BLaER1 (cell line): ENCODE measurements around the gene PHKA2.
"Not testable (repeated sequence)": the region's sequence is repeated elsewhere in the genome, so short reads cannot be mapped to it uniquely, and the experiment has no call there.

ENCODE experiments used
- H3K27ac ChIP-seq: shearing (Covaris generic); formaldehyde crosslinking; 2 replicates; pipeline ENCODE4 v1.8.1; 2022
- H3K27me3 ChIP-seq: shearing (Covaris generic); formaldehyde crosslinking; 2 replicates; pipeline ENCODE4 v1.8.1; 2022
- H3K36me3 ChIP-seq: shearing (Covaris generic); formaldehyde crosslinking; 2 replicates; pipeline ENCODE4 v1.8.1; 2022
- H3K4me1 ChIP-seq: shearing (Covaris generic); formaldehyde crosslinking; 2 replicates; pipeline ENCODE4 v1.8.1; 2022
- H3K4me2 ChIP-seq: shearing (Covaris generic); formaldehyde crosslinking; 2 replicates; pipeline ENCODE4 v1.8.1; 2022
- H3K4me3 ChIP-seq: shearing (Covaris generic); formaldehyde crosslinking; 2 replicates; pipeline ENCODE4 v1.8.1; 2022
- H3K9ac ChIP-seq: shearing (Covaris generic); formaldehyde crosslinking; 2 replicates; pipeline ENCODE4 v1.8.1; 2022
- H3K9me3 ChIP-seq: shearing (Covaris generic); formaldehyde crosslinking; 2 replicates; pipeline ENCODE4 v1.8.1; 2022
- H4K20me1 ChIP-seq: shearing (Covaris generic); formaldehyde crosslinking; 2 replicates; pipeline ENCODE4 v1.8.1; 2022
- Cebpa-rat ChIP-seq: shearing (Covaris generic); IDR thresholded peaks from 2 replicates; pipeline ENCODE4 v1.8.1; 2022

Gene PHKA2

DNA sequence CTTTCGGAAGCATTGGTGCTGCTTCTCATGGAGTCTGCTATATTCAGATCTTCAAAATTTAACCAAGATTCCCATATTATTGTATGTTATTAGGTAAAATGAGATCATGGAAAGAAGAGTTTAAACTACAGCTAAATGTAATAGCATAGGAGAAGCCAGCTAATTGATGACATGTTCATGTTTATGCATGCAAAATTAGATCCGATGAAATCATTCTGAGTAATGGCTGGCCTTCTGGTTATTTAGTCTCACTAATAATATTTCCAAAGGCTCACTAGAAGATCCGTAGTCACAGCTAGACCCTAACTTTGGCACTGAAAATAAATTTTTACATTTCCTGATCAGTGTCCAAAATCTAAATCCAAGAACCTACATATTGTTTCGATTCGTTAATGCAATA, 19.8 kb upstream of the PHKA2 start:
- no peaks in the 10 kb centered on the region for H4K20me1 ChIP-seq
- no peak overlapping the region for H3K9ac ChIP-seq
- no peak overlapping the region for H3K4me2 ChIP-seq
- no peaks in the 10 kb centered on the region for H3K9me3 ChIP-seq
- peaks cover 14% of the 10 kb centered on the region; the same call in 1 of the 2 replicates for H3K27me3 ChIP-seq
- H3K4me1 ChIP-seq, result no peaks in the 10 kb centered on the region
- H3K36me3 ChIP-seq, result no peaks in the 10 kb centered on the region
- no peak overlapping the region for H3K27ac ChIP-seq
- TF ChIP-seq Cebpa-rat, result no peak
- no peak overlapping the region for H3K4me3 ChIP-seq

DNA sequence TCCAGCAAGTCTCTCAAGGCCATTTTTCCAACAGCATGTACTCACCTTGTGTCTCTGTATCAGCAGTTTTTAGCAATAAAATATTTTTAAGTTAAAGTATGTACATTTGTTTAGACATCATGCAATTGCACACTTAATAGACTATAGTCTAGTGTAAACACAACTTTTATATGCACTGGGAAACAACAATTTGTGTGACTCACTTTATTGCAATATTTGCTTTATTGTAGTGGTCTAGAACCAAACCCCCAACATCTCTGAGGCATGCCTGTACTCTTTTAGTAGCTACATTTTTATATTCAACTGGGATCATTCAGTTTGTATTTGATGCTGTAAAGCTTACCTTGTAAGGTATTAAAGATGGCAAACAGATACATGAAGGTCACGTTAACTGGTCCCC, 14.7 kb upstream of the PHKA2 start:
- Histone ChIP-seq H3K4me2 (no peak overlapping the region), H3K9ac (no peak overlapping the region), H3K4me1 (no peaks in the 10 kb centered on the region), H3K27me3 (peaks cover 41% of the 10 kb centered on the region), H3K36me3 (no peaks in the 10 kb centered on the region), H3K27ac (no peak overlapping the region), H3K4me3 (no peak overlapping the region), H4K20me1 (no peaks in the 10 kb centered on the region), H3K9me3 (no peaks in the 10 kb centered on the region)
- TF ChIP-seq Cebpa-rat, result no peak

DNA sequence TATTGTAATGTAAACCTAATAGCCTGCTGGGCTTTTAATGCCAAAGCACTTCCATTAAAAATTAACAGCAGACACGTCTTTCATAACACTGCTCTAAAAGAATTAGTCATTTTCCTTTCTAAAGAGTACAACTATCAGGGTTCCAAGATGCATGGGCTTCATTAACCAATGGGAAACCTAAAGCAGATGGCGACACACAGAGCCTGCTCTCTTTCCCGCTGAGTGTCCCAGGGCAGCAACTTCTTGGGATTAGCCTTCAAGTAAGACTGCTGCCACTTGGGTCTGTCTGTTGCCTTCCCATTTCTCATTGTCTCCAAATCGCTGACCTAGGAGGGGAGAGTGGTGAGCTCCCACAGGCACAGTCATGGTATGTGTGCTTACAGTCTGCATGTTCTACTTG, 14.0 kb upstream of the PHKA2 start:
- no peak overlapping the region for H3K4me2 ChIP-seq
- H3K36me3 ChIP-seq, result no peaks in the 10 kb centered on the region
- no peaks in the 10 kb centered on the region for H3K9me3 ChIP-seq
- H3K4me1 ChIP-seq, result no peaks in the 10 kb centered on the region
- no peak for TF ChIP-seq Cebpa-rat
- H4K20me1 ChIP-seq, result no peaks in the 10 kb centered on the region
- no peak overlapping the region for H3K27ac ChIP-seq
- H3K27me3 ChIP-seq, result peaks cover 46% of the 10 kb centered on the region
- H3K4me3 ChIP-seq, result no peak overlapping the region
- H3K9ac ChIP-seq, result no peak overlapping the region

DNA sequence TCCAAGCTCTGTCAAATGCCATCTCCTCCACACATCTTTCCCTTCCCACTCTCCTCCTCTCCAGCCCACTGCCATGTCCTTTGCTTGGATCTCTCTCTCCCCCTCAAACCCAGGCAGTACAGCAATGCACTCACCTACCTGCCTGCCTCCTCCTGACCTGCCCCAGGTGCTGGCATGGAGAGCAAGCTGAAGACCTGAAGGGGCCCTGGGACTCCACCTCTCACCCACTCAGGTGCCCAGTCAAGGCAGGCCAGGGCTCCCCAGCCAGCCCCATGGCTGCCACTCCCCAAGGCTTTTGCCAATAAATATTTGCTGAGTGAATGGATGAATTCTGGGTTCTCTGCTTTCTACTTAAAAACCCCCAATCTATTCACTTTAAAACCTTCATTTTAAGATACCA, 12.6 kb upstream of the PHKA2 start:
- Histone ChIP-seq H3K27ac (no peak overlapping the region), H3K4me2 (no peak overlapping the region), H4K20me1 (no peaks in the 10 kb centered on the region), H3K9ac (no peak overlapping the region), H3K4me1 (no peaks in the 10 kb centered on the region), H3K9me3 (no peaks in the 10 kb centered on the region), H3K36me3 (no peaks in the 10 kb centered on the region), H3K27me3 (peaks cover 45% of the 10 kb centered on the region), H3K4me3 (no peak overlapping the region)
- no peak for TF ChIP-seq Cebpa-rat

DNA sequence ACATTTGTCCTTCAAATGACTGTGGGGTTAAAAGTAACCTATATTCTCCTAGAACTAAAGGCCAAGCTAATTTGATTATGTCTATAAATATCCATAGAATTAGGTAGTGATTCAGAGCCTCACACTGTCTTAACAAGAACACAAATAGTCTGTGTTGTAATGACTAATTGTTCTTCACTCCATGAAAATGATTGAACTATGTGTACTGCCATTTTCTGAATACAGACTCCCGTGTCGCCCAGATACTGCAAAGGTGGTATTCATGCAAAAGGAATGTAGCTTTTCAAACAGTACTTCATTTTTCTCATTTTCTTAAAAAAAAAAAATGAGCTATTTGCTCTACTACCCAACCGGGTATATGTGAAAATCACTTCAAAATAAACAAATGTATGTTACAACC, 11.3 kb upstream of the PHKA2 start:
- Histone ChIP-seq H3K4me2 (no peak overlapping the region), H3K27me3 (peaks cover 54% of the 10 kb centered on the region), H3K27ac (no peak overlapping the region), H3K4me3 (no peak overlapping the region), H3K9ac (no peak overlapping the region), H3K9me3 (no peaks in the 10 kb centered on the region), H3K4me1 (no peaks in the 10 kb centered on the region), H3K36me3 (no peaks in the 10 kb centered on the region), H4K20me1 (no peaks in the 10 kb centered on the region)
- no peak for TF ChIP-seq Cebpa-rat

DNA sequence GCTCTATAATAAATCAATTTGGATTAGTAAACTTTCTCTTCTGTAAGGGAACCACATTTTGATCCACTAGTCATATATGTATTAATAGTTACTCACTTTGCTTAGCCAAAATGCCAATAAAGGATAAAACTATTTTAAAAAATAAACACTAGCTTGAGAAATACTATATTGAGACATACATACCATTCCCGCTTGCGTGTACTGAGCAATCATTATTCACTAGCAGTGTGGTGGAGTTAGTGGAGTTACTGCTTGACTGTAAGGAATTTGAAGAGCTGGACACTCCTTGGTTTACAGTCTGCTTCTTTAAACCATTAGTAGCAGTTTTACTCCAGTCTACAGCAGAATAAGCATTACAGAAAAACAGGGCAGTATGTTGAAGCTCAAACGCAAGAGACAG, 10.8 kb upstream of the PHKA2 start:
- Histone ChIP-seq H3K4me1 (no peaks in the 10 kb centered on the region), H3K9ac (no peak overlapping the region)

DNA sequence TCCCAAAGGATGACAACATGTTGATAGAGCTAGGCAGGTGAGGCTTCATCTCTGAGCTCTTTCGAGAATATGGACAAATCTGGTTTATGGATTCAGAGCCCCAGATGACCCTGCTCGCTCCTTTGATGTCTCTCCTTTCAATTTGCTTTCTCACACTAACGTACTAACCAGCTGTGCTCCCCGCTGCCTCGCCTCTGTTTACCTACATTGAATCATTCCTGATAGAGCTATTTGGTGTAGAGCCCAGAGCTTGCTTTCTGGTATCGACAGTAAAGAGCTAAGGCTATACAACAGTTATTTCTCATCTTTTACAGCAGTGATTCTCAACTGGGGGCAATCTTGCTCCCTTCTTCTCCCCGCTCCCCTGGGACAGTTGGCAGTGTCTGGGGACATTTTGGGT, 8.9 kb upstream of the PHKA2 start:
- H3K27me3 ChIP-seq, result peaks cover 66% of the 10 kb centered on the region
- H3K4me1 ChIP-seq, result no peaks in the 10 kb centered on the region
- H3K9ac ChIP-seq, result no peak overlapping the region

More for the DNA sequence above, 10.8 kb upstream of the PHKA2 start:
- no peak overlapping the region for H3K4me2 ChIP-seq
- H3K27me3 ChIP-seq, result peaks cover 59% of the 10 kb centered on the region
- no peak for TF ChIP-seq Cebpa-rat
- no peaks in the 10 kb centered on the region for H3K9me3 ChIP-seq
- H3K27ac ChIP-seq, result no peak overlapping the region
- H3K36me3 ChIP-seq, result no peaks in the 10 kb centered on the region
- H3K4me3 ChIP-seq, result no peak overlapping the region
- no peaks in the 10 kb centered on the region for H4K20me1 ChIP-seq

DNA sequence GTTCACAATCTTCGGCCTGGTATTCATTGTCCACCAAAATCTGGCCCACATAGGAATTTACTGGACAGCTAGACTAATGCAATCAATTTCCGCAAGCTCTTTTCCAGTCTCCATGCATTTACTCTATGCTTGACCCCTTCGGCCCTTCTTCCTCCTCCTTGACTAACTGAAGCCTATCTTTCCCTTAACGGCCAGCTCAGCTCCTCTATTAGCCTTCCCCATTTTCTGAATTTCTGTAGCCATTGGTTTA, 1.2 kb upstream of the PHKA2 start:
- peaks cover 7% of the 10 kb centered on the region; the same call in 1 of the 2 replicates for H3K9me3 ChIP-seq
- no peak for TF ChIP-seq Cebpa-rat
- H3K4me3 ChIP-seq, result peak overlapping the region; percentile 75
- H3K9ac ChIP-seq, result peak overlapping the region; percentile 85
- H4K20me1 ChIP-seq, result peaks cover 29% of the 10 kb centered on the region
- peaks cover 31% of the 10 kb centered on the region for H3K4me1 ChIP-seq
- no peaks in the 10 kb centered on the region for H3K36me3 ChIP-seq
- H3K27me3 ChIP-seq, result peaks cover 62% of the 10 kb centered on the region
- peak overlapping the region; percentile 61 for H3K4me2 ChIP-seq
- H3K27ac ChIP-seq, result peak overlapping the region; percentile 90

More for the DNA sequence above, 8.9 kb upstream of the PHKA2 start:
- TF ChIP-seq Cebpa-rat, result no peak
- Histone ChIP-seq H3K27ac (no peak overlapping the region), H4K20me1 (no peaks in the 10 kb centered on the region), H3K4me3 (no peak overlapping the region), H3K36me3 (no peaks in the 10 kb centered on the region), H3K9me3 (no peaks in the 10 kb centered on the region), H3K4me2 (no peak overlapping the region)

DNA sequence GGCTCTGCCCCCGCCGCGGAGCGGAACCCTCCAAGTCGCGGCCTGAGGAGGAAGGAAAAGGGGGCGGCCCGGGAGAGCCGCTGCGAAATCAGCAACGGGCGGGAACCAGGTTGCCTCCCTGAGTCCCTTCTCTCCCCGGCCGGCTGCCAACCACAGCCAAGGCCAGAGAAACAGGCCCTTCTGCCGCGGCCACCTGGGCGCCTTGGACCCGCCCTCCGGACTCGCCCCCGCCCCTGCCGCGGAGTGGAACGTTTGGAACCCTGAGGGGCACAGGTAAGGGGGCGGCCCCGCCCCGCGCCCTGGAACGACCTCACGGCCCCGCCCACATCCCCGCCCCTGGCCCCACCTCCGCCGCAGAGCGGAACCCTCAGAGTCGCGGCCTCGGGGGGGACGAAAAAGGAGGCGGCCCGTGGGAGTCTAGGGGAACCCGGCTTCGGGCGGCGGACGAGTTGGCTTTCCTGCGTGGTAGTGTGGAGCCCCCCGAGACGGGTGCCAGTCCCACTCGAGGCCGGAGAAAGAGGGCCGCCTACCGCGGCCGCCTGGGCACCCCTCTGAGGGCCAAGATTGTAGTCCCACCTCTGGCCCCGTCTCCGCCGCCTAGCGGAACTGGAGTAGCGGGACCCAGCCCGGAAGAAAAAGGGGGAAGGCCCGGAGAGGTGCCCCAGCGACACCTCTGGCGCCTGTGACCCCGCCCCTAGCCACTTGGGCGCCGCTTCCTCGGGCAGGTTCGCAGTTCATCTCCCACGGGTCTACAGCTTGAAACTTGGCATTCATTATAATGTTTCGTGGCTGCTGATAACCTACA, 669 bp upstream of the PHKA2 start:
- H3K9me3 ChIP-seq, result peaks cover 7% of the 10 kb centered on the region; the same call in 1 of the 2 replicates
- peaks cover 60% of the 10 kb centered on the region for H3K27me3 ChIP-seq
- peak overlapping the region; percentile 85 for H3K9ac ChIP-seq
- peaks cover 32% of the 10 kb centered on the region for H4K20me1 ChIP-seq
- peaks cover 35% of the 10 kb centered on the region for H3K4me1 ChIP-seq
- peak overlapping the region; percentile 75 for H3K4me3 ChIP-seq
- no peak for TF ChIP-seq Cebpa-rat
- peak overlapping the region; percentile 61 for H3K4me2 ChIP-seq
- peak overlapping the region; percentile 90 for H3K27ac ChIP-seq
- H3K36me3 ChIP-seq, result no peaks in the 10 kb centered on the region

DNA sequence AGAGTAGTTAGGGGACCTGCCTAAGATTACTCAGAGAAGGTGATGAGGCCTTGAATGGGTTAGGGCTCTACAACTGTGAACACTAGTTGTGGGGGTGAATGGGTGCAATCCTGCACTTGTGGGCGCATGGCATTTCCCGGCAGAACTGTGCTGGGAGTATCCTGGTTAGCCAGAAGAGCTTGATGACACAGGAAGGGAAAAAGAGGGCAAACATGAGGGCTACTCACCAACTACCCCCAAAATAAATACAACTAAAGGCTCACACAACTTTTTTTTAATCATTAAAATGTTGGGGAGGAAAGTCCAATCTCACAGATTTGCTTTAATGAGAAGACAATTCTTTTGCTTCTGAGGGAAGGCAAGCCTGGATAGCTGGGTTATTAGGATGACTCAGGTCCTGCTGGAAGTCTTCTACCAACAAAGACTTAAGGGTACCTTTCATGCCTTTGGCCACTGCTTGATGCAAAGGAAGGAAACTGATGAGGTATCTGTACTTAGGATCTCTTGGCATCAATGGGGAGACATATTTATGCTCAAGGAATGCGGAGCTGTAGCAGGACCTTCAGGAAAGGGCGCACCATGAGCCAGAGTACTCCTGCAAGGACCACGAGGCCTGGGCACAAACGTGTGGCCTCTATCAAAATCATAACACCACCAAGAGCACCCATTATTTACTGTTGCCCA, 2.6 kb downstream of the PHKA2 start:
- Histone ChIP-seq H3K27ac (no peak overlapping the region), H3K4me2 (0 out of 2 replicates have a peak overlapping the region, but pooled peaks have one; percentile 20), H3K4me3 (no peak overlapping the region)

DNA sequence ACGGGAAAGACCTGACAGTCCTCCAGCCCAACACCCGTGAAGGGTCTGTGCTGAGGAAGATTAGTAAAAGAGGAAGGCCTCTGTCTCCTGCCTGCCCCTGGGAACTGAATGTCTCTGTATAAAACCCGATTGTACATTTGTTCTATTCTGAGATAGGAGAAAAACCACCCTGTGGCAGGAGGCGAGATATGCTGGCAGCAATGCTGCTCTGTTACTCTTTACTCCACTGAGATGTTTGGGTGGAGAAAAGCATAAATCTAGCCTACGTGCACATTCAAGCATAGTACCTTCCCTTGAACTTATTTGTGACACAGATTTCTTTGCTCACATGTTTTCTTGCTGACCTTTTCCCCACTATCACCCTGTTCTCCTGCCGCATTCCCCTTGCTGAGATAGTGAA, 3.7 kb downstream of the PHKA2 start:
- not testable (repeated sequence) for H3K36me3 ChIP-seq, H3K27ac ChIP-seq, H3K9me3 ChIP-seq, H3K4me3 ChIP-seq, H3K9ac ChIP-seq
- H3K4me1 ChIP-seq, result peaks cover 35% of the 10 kb centered on the region
- H3K4me2 ChIP-seq, result peak overlapping the region; percentile 20
- H3K27me3 ChIP-seq, result peaks cover 48% of the 10 kb centered on the region
- H4K20me1 ChIP-seq, result peaks cover 56% of the 10 kb centered on the region

More for the DNA sequence above, 2.6 kb downstream of the PHKA2 start:
- Histone ChIP-seq H3K27me3 (peaks cover 46% of the 10 kb centered on the region), H3K9ac (no peak overlapping the region), H3K4me1 (peaks cover 35% of the 10 kb centered on the region), H3K9me3 (peaks cover 7% of the 10 kb centered on the region; the same call in 1 of the 2 replicates), H4K20me1 (peaks cover 52% of the 10 kb centered on the region), H3K36me3 (no peaks in the 10 kb centered on the region)
- TF ChIP-seq Cebpa-rat, result no peak
